Measurements from ENCODE around the gene EMC10.

The EMC10 gene

GRCh38 chr19:50482916-50483315 lies 6.6 kb downstream of the EMC10 start (continued):
- no peak for TF ChIP-seq ZSCAN16 (tag by site-specific recombination; IDR thresholded peaks at IDR 0.05)
- TF ChIP-seq ZNF792 (tag by site-specific recombination; IDR thresholded peaks at IDR 0.05), result no peak
- no peak for TF ChIP-seq ZNF558 (tag by site-specific recombination; IDR thresholded peaks at IDR 0.05)
- no peak for TF ChIP-seq TSHZ1 (tag by site-specific recombination; IDR thresholded peaks at IDR 0.05; ENCODE audit: borderline replicate concordance)
- no peak for TF ChIP-seq INSM2 (tag by site-specific recombination; IDR thresholded peaks at IDR 0.05)
- TF ChIP-seq ZBTB49 (tag by site-specific recombination; IDR thresholded peaks at IDR 0.05; ENCODE audit: low read depth), result no peak
- no peak for TF ChIP-seq ZNF140 (tag by site-specific recombination; IDR thresholded peaks at IDR 0.05)

GRCh38 chr19:50485284-50485955 lies 9.1 kb downstream of the EMC10 start:
- CTCF ChIA-PET, result interaction anchor here (1.2 kb wide), 1 partner anchor 70 kb away, joined by 3 read pairs; no protein-coding TSS in a partner anchor

More at GRCh38 chr19:50485284-50485955, 9.1 kb downstream of the EMC10 start:
- no peak overlapping the region for H3K4me3 ChIP-seq (ENCODE audit: low read depth, low read length)
- POLR2A ChIA-PET, result interaction anchor here (0.5 to 0.6 kb wide), 2 partner anchors 53 to 343 kb away, joined by 3 read pairs; no protein-coding TSS in a partner anchor
- H3K4me1 ChIP-seq (ENCODE audit: control insufficient read depth, insufficient read depth, low read length), result no peaks in the 10 kb centered on the region
- no peak overlapping the region for H3K27ac ChIP-seq (ENCODE audit: extremely low read depth, low read depth, low read length)
- peaks cover 11 to 59% of the 10 kb centered on the region in 2 experiments; a peak in 2 of 3 replicates for H3K36me3 ChIP-seq (ENCODE audit: control insufficient read depth in 2 of 2, insufficient read depth in 1 of 2, low read length in 2 of 2)
- TF ChIP-seq ZNF707 (tag by site-specific recombination; IDR thresholded peaks at IDR 0.05) (no peak), ZNF529 (tag by site-specific recombination; IDR thresholded peaks at IDR 0.05; ENCODE audit: insufficient replicate concordance) (no peak), ZSCAN4 (tag by site-specific recombination; IDR thresholded peaks at IDR 0.05) (no peak), ZBTB8A (tag by site-specific recombination; IDR thresholded peaks at IDR 0.05) (no peak), ZNF426 (tag by site-specific recombination; IDR thresholded peaks at IDR 0.05) (no peak), RBAK (tag by site-specific recombination; IDR thresholded peaks at IDR 0.05) (no peak), ZBTB10 (tag by site-specific recombination; IDR thresholded peaks at IDR 0.05) (no peak), ZNF510 (tag by site-specific recombination; IDR thresholded peaks at IDR 0.05; ENCODE audit: insufficient replicate concordance) (no peak), HOXA7 (CRISPR knock-in tag; IDR thresholded peaks at IDR 0.05; ENCODE audit: borderline replicate concordance) (no peak), ZNF302 (tag by site-specific recombination; IDR thresholded peaks at IDR 0.05; ENCODE audit: low read depth) (no peak), ZFHX2 (tag by site-specific recombination; conservative IDR thresholded peaks at IDR 0.05) (no peak)
- no peaks in the 10 kb centered on the region for H3K9me3 ChIP-seq (ENCODE audit: control insufficient read depth, insufficient read depth, low read depth, low read length)

Data from HEK293 (cell line).